ENCODE data around the gene SDC3.

- TF ChIP-seq CTCF (IDR thresholded peaks at IDR 0.05; ENCODE audit: control extremely low read depth in 1 of 3, insufficient read depth in 1 of 3, low read depth in 1 of 3, low read length in 3 of 3), result peak; percentile 84 to 97 (median 88)
- TF ChIP-seq SP1 (IDR thresholded peaks at IDR 0.05; ENCODE audit: low read depth, low read length), result peak; percentile 47; the same call in 1 of the 2 replicates
- TF ChIP-seq CHD1 (IDR thresholded peaks at IDR 0.05; ENCODE audit: low read depth, low read length), result no peak
- TF ChIP-seq USF2 (IDR thresholded peaks at IDR 0.05; ENCODE audit: low read length), result no peak
- no peak for TF ChIP-seq EGR1 (IDR thresholded peaks at IDR 0.05; ENCODE audit: borderline replicate concordance, low read depth, low read length)
- peak; percentile 55; the same call in 1 of the 2 replicates for TF ChIP-seq CHD2 (IDR thresholded peaks at IDR 0.05; ENCODE audit: low read length)
These were observed 2.7 kb upstream of the SDC3 start for GRCh38 chr1:30911059-30911954.
